Natural killer cell (primary cell): Measurements from ENCODE around the gene TMBIM6. TPM values are rescaled to one million over a fixed set of nuclear protein-coding genes. Genes with fewer than 3 reads are reported as not detected.
"Not testable (repeated sequence)": the region's sequence is repeated elsewhere in the genome, so short reads cannot be mapped to it uniquely, and the experiment has no call there.

Experiments used
- ATAC-seq, 3 donors: fragments of 150-1000 bp in 2 of 3; fragments of 200-7000 bp in 1 of 3; cut with Tn5 transposase; 1 replicate in 1 of 3; 2 replicates in 2 of 3; pipeline ENCODE4 v1.10.0; 2021; ENCODE audit warnings: mild to moderate bottlenecking in 2 of 3, moderate library complexity in 2 of 3
- DNase-seq, 2 donors: peaks; one replicate each; pipeline versions ENCODE4 v3.0.0 to v3.0.0-alpha.2; 2013 to 2021; ENCODE audit warnings: mixed read lengths in 1 of 2
- H3K27ac ChIP-seq: one replicate; pipeline ENCODE4 v1.5.1; 2013; ENCODE audit warnings: mild to moderate bottlenecking, low read length
- H3K27me3 ChIP-seq: one replicate; pipeline ENCODE4 v1.6.1; 2013; ENCODE audit warnings: low read length; ENCODE audit not compliant: control insufficient read depth, insufficient read depth
- H3K36me3 ChIP-seq: one replicate; pipeline ENCODE4 v1.6.1; 2013; ENCODE audit warnings: low read length; ENCODE audit not compliant: control insufficient read depth, insufficient read depth
- H3K4me1 ChIP-seq: one replicate; pipeline ENCODE4 v1.6.1; 2013; ENCODE audit warnings: low read length; ENCODE audit not compliant: control insufficient read depth, insufficient read depth
- H3K4me3 ChIP-seq: one replicate; pipeline ENCODE4 v1.5.1; 2013; ENCODE audit warnings: low read length
- H3K9me3 ChIP-seq: one replicate; pipeline ENCODE4 v1.6.1; 2013; ENCODE audit warnings: low read length; ENCODE audit not compliant: control insufficient read depth, insufficient read depth
- H3K27ac Mint-ChIP-seq, 2 donors: one replicate each; pipeline ENCODE4 v1.8.0; 2022; ENCODE audit warnings: mild to moderate bottlenecking in 2 of 2, mixed read lengths in 2 of 2, moderate library complexity in 1 of 2
- H3K27me3 Mint-ChIP-seq, 2 donors: one replicate each; pipeline ENCODE4 v1.8.0; 2022; ENCODE audit warnings: low read depth in 2 of 2, mixed read lengths in 2 of 2
- H3K36me3 Mint-ChIP-seq: one replicate; pipeline ENCODE4 v1.8.0; 2022; ENCODE audit warnings: mixed read lengths
- H3K4me1 Mint-ChIP-seq, 2 donors: one replicate each; pipeline ENCODE4 v1.8.0; 2022; ENCODE audit warnings: mixed read lengths in 2 of 2
- H3K4me3 Mint-ChIP-seq: one replicate; pipeline ENCODE4 v1.8.0; 2022; ENCODE audit warnings: mild to moderate bottlenecking, moderate library complexity, mixed read lengths
- H3K9me3 Mint-ChIP-seq, 2 donors: one replicate each; pipeline ENCODE4 v1.8.0; 2022; ENCODE audit warnings: mixed read lengths in 2 of 2
- WGBS: methylation state at CpG from one replicate; pipeline ENCODE4 v1.1.7; 2013; ENCODE audit warnings: missing lambda C conversion rate; ENCODE audit not compliant: insufficient coverage; 5-methylcytosine and 5-hydroxymethylcytosine counted together
- intact Hi-C: fragments of 100-400 bp; cut with micrococcal nuclease; formaldehyde crosslinking; loops from one replicate; pipeline ENCODE4 v1.14.2; 2022
- total RNA-seq, 4 donors: library from RNA; stranded (reverse); fragments of 120-200 nt in 1 of 4; gene quantifications; one replicate each; pipeline versions ENCODE4 v1.2.3 to v1.2.4, GENCODE V29; 2013 to 2022
- TF ChIP-seq, protein P1 (sequence below): fragments of 200-600 bp; IDR thresholded peaks from one replicate; pipeline ENCODE4 v1.8.0; 2022; ENCODE audit warnings: antibody characterized with exemption

Gene TMBIM6
- total RNA-seq, 3 donors from 2014 or later (not counting 1 experiment from before 2014, with no cell fraction given): 326 to 375 (median 366) TPM

DNA sequence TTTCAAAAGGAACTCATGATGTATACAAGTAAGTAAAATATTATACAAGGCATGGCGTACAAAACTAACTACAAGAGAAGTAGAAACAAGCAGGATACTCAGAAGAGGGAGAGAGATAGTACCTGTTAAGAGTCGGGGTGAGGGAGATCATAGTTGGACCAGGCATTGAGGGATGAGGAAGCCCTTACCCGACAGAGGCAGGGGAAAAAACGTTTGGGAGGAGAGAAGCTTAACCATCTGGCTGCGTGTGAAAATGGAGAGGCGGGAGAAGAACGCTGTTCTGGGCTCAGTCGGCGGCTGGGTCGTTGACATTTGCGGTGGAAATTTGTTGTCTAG is 33.6 kb upstream of the TMBIM6 start:
- peaks cover 5 to 24% of the 10 kb centered on the region in 2 donors for H3K27me3 Mint-ChIP-seq
- no peak for ATAC-seq
- H3K27ac Mint-ChIP-seq: peak overlapping the region; percentile 84 to 86
- H3K9me3 Mint-ChIP-seq: no peaks in the 10 kb centered on the region
- H3K4me3 ChIP-seq: no peak overlapping the region
- no peak overlapping the region for H3K27ac ChIP-seq
- intact Hi-C loops: loop anchor here (1.0 to 2.0 kb wide), 3 partner anchors 35 to 71 kb away; no protein-coding TSS in a partner anchor
- TF ChIP-seq, protein P1, sequence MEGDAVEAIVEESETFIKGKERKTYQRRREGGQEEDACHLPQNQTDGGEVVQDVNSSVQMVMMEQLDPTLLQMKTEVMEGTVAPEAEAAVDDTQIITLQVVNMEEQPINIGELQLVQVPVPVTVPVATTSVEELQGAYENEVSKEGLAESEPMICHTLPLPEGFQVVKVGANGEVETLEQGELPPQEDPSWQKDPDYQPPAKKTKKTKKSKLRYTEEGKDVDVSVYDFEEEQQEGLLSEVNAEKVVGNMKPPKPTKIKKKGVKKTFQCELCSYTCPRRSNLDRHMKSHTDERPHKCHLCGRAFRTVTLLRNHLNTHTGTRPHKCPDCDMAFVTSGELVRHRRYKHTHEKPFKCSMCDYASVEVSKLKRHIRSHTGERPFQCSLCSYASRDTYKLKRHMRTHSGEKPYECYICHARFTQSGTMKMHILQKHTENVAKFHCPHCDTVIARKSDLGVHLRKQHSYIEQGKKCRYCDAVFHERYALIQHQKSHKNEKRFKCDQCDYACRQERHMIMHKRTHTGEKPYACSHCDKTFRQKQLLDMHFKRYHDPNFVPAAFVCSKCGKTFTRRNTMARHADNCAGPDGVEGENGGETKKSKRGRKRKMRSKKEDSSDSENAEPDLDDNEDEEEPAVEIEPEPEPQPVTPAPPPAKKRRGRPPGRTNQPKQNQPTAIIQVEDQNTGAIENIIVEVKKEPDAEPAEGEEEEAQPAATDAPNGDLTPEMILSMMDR: no peak
- WGBS: 64% methylated on average over 10 of the region's 11 CpGs
- H3K36me3 ChIP-seq: no peaks in the 10 kb centered on the region
- H3K4me3 Mint-ChIP-seq: peak overlapping the region; percentile 79
- H3K36me3 Mint-ChIP-seq: no peaks in the 10 kb centered on the region
- no peaks in the 10 kb centered on the region for H3K27me3 ChIP-seq
- H3K4me1 Mint-ChIP-seq: peaks cover 40 to 42% of the 10 kb centered on the region in 2 donors
- DNase-seq: no peak
- H3K9me3 ChIP-seq: no peaks in the 10 kb centered on the region
- H3K4me1 ChIP-seq: peaks cover 38% of the 10 kb centered on the region

DNA sequence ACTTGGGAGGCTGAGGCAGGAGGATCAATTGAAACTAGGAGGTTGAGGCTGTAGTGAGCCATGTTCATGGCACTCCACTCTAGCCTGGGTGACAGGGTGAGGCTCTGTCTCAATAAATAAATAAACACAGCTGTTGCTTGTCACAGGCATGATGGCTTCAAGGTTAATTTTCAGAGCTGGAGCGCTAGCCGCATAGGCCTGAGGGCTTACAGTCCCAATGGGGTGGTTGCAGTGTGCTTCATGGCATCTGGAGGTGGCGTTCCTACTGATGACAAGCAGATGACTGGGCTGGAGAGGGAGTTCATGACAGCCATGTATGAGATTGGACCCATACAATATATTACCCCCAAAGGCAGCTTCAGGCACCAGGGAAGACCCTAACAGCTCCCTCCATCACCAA is 32.5 kb upstream of the TMBIM6 start:
- Histone ChIP-seq H3K4me1 (peaks cover 30% of the 10 kb centered on the region), H3K36me3 (no peaks in the 10 kb centered on the region), H3K4me3 (no peak overlapping the region), H3K9me3 (no peaks in the 10 kb centered on the region), H3K27ac (no peak overlapping the region), H3K27me3 (no peaks in the 10 kb centered on the region)
- Mint-ChIP-seq H3K27me3 (peaks cover 5 to 27% of the 10 kb centered on the region in 2 donors), H3K4me1 (peaks cover 29 to 31% of the 10 kb centered on the region in 2 donors), H3K36me3 (no peaks in the 10 kb centered on the region), H3K27ac (no peak overlapping the region), H3K4me3 (no peak overlapping the region), H3K9me3 (no peaks in the 10 kb centered on the region)
- DNase-seq: no peak
- 100% methylated on average over 3 of the region's 3 CpGs for WGBS
- no peak for ATAC-seq
- TF ChIP-seq, protein P1: no peak
- intact Hi-C loops: no loop called here

DNA sequence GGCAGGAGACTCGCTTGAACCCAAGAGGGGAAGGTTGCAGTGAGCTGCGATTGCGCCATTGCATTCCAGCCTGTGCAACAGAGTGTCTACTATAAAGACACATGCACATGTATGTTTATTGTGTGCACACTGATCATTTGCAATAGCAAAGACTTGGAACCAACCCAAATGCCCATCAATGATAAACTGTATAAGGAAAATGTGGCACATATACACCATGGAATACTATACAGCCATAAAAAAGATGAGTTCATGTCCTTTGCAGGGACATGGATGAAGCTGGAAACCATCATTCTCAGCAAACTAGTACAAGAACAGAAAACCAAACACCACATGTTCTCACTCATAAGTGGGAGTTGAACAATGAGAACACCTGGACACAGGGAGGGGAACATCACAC is 27.4 kb upstream of the TMBIM6 start:
- H3K4me1 ChIP-seq, H3K9me3 ChIP-seq, DNase-seq, H3K27me3 ChIP-seq, H3K36me3 Mint-ChIP-seq, H3K9me3 Mint-ChIP-seq, H3K4me3 ChIP-seq, ATAC-seq, H3K36me3 ChIP-seq, H3K27ac Mint-ChIP-seq, intact Hi-C loops, H3K27ac ChIP-seq, H3K4me3 Mint-ChIP-seq, H3K4me1 Mint-ChIP-seq: not testable (repeated sequence)
- H3K27me3 Mint-ChIP-seq: peaks cover 0 to 39% of the 10 kb centered on the region in 2 donors
- WGBS: 98% methylated on average over 3 of the region's 3 CpGs

DNA sequence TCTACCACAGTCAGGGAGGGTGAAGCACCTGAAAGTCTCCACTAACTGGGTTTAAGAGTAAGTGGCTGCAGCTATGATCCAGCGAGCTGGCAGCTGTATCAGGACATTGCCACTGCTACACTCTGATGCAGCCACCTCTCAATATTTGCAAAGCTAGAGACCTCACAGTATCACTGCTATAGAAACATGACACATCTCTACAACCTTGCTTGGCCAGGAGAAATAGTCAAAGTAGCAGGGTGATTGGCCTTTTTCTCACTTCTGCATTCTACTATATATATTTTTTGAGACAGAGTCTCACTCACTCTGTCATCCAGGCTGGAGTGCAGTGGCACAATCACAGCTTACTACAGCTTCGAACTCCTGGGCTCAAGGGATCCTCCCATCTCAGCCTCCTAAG is 24.8 kb upstream of the TMBIM6 start:
- Histone ChIP-seq H3K4me3 (no peak overlapping the region), H3K4me1 (no peaks in the 10 kb centered on the region), H3K27ac (no peak overlapping the region), H3K9me3 (no peaks in the 10 kb centered on the region), H3K27me3 (no peaks in the 10 kb centered on the region), H3K36me3 (no peaks in the 10 kb centered on the region)
- TF ChIP-seq, protein P1: no peak
- Mint-ChIP-seq H3K4me1 (peaks cover 0 to 11% of the 10 kb centered on the region in 2 donors), H3K9me3 (no peaks in the 10 kb centered on the region), H3K4me3 (no peak overlapping the region), H3K27ac (no peak overlapping the region), H3K27me3 (peaks cover 0 to 26% of the 10 kb centered on the region in 2 donors), H3K36me3 (no peaks in the 10 kb centered on the region)
- ATAC-seq (no peak), DNase-seq (no peak)
- intact Hi-C loops: no loop called here
- 76% methylated on average over 2 of the region's 2 CpGs for WGBS

DNA sequence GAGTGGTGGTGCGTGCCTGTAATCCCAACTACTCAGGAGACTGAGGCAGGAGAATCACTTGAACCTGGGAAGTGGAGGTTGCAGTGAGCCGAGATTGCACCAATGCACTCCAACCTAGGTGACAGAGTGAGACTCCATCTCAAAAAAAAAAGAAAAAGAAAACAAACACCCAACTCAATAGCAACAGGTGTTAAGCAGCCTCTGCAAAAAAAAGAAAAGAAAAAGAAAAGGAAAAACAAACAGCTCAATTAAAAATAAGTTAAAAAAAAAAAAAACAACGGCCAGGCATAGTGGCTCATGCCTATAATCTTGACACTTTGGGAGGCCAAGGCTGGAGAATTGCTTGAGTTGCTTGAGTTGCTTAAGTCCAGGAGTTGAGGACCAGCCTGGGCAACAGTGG is 23.6 kb upstream of the TMBIM6 start:
- intact Hi-C loops, H3K9me3 ChIP-seq, H3K27me3 ChIP-seq, H3K4me1 ChIP-seq, H3K27ac ChIP-seq, H3K36me3 Mint-ChIP-seq, DNase-seq, H3K9me3 Mint-ChIP-seq, H3K36me3 ChIP-seq, H3K27ac Mint-ChIP-seq, H3K4me3 Mint-ChIP-seq, ATAC-seq, H3K4me3 ChIP-seq: not testable (repeated sequence)
- Mint-ChIP-seq H3K4me1 (peaks cover 0 to 11% of the 10 kb centered on the region in 2 donors), H3K27me3 (peaks cover 0 to 20% of the 10 kb centered on the region in 2 donors)
- WGBS: 100% methylated on average over 2 of the region's 3 CpGs
